ENCODE data around the gene BDP1.

BDP1 gene

DNA sequence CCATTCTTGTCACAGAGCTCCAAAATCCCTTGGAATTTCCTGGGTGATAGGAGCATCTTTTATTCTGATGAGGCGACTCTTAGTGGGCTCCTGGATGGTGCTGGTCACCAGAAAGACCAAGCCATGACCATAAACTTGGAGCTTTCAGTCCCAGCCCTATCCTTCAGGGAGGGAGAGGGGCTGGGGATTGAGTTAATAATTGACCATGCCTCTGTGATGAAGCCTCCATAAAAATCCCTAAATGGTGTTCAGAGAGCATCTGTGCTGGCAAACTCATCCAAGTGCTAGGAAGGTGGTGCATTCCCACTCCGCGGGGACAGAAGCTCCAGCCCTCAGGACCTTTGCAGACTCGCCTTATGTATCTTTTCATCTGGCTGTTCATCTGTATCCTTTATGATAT is 160.4 kb downstream of the BDP1 start:
- no peaks in the 10 kb centered on the region for H3K4me1 ChIP-seq
- H3K4me3 ChIP-seq (ENCODE audit: low read depth, low read length): no peak overlapping the region
- no peak for DNase-seq
- TF ChIP-seq, protein P1, sequence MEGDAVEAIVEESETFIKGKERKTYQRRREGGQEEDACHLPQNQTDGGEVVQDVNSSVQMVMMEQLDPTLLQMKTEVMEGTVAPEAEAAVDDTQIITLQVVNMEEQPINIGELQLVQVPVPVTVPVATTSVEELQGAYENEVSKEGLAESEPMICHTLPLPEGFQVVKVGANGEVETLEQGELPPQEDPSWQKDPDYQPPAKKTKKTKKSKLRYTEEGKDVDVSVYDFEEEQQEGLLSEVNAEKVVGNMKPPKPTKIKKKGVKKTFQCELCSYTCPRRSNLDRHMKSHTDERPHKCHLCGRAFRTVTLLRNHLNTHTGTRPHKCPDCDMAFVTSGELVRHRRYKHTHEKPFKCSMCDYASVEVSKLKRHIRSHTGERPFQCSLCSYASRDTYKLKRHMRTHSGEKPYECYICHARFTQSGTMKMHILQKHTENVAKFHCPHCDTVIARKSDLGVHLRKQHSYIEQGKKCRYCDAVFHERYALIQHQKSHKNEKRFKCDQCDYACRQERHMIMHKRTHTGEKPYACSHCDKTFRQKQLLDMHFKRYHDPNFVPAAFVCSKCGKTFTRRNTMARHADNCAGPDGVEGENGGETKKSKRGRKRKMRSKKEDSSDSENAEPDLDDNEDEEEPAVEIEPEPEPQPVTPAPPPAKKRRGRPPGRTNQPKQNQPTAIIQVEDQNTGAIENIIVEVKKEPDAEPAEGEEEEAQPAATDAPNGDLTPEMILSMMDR (IDR thresholded peaks at IDR 0.05; ENCODE audit: low read depth, low read length): no peak
- H3K9me3 ChIP-seq: no peaks in the 10 kb centered on the region
- peaks cover 21% of the 10 kb centered on the region for H3K36me3 ChIP-seq
- no peaks in the 10 kb centered on the region for H3K27me3 ChIP-seq

All from BE2C (cell line).